Keratinocyte (primary cell): ENCODE results near the gene SLIT3. TPM values are rescaled to one million over a fixed set of nuclear protein-coding genes. Genes with fewer than 3 reads are reported as not detected.

ENCODE experiments used
- DNase-seq: peaks from one replicate; pipeline ENCODE4 v3.0.0-alpha.2; 2011; ENCODE audit warnings: low read depth, missing footprints, low spot score
- FAIRE-seq: peaks from 2 replicates; lab custom pipeline; 2011; peaks lifted over from hg19 to GRCh38; lab: Jason Lieb, UNC
- H2AFZ ChIP-seq: 2 replicates; pipeline ENCODE4 v1.6.0; 2012; ENCODE audit warnings: low read length, control low read depth, inconsistent platforms; ENCODE audit not compliant: control insufficient read depth
- H3K27ac ChIP-seq: 2 replicates; pipeline ENCODE4 v1.5.1; 2011; ENCODE audit warnings: low read length; ENCODE audit not compliant: control insufficient read depth, insufficient read depth
- H3K27me3 ChIP-seq: 3 replicates; pipeline ENCODE4 v1.6.0; 2011; ENCODE audit warnings: low read length; ENCODE audit not compliant: control insufficient read depth, insufficient read depth; ENCODE audit errors: extremely low read depth
- H3K36me3 ChIP-seq, 2 experiments: 2 replicates in 1 of 2; 3 replicates in 1 of 2; pipeline ENCODE4 v1.5.1; 2011; ENCODE audit warnings: low read length in 2 of 2, mild to moderate bottlenecking in 1 of 2; ENCODE audit not compliant: control insufficient read depth in 2 of 2, insufficient read depth in 2 of 2; ENCODE audit errors: extremely low read depth in 1 of 2
- H3K4me1 ChIP-seq: 3 replicates; pipeline ENCODE4 v1.5.1; 2011; ENCODE audit warnings: low read length; ENCODE audit not compliant: control insufficient read depth, insufficient read depth; ENCODE audit errors: extremely low read depth
- H3K4me2 ChIP-seq: 3 replicates; pipeline ENCODE4 v1.6.0; 2011; ENCODE audit warnings: low read depth, low read length; ENCODE audit not compliant: control insufficient read depth, insufficient read depth; ENCODE audit errors: extremely low read depth
- H3K4me3 ChIP-seq, 3 experiments: fragments of 200-600 bp in 1 of 3; sonication (generic) in 1 of 3; 2 replicates in 2 of 3; 3 replicates in 1 of 3; pipeline ENCODE4 v1.5.1; 2011 to 2016; ENCODE audit warnings: low read length in 3 of 3, mild to moderate bottlenecking in 3 of 3, control low read depth in 2 of 3, inconsistent platforms in 1 of 3, low read depth in 1 of 3, mixed read lengths in 1 of 3, mixed run types in 1 of 3, moderate library complexity in 1 of 3; ENCODE audit not compliant: control insufficient read depth in 2 of 3, insufficient read depth in 2 of 3; ENCODE audit errors: extremely low read depth in 1 of 3
- H3K79me2 ChIP-seq: 2 replicates; pipeline ENCODE4 v1.6.0; 2012; ENCODE audit warnings: low read length; ENCODE audit not compliant: control insufficient read depth, insufficient read depth
- H3K9ac ChIP-seq: 3 replicates; pipeline ENCODE4 v1.6.0; 2011; ENCODE audit warnings: low read length; ENCODE audit not compliant: control insufficient read depth, insufficient read depth; ENCODE audit errors: extremely low read depth
- H3K9me1 ChIP-seq: 3 replicates; pipeline ENCODE4 v1.6.0; 2011; ENCODE audit warnings: low read length; ENCODE audit not compliant: control insufficient read depth, insufficient read depth; ENCODE audit errors: extremely low read depth
- H3K9me3 ChIP-seq: 2 replicates; pipeline ENCODE4 v1.5.1; 2012; ENCODE audit warnings: low read depth, low read length; ENCODE audit not compliant: control insufficient read depth
- H4K20me1 ChIP-seq: 3 replicates; pipeline ENCODE4 v1.6.0; 2011; ENCODE audit warnings: low read length; ENCODE audit not compliant: control insufficient read depth, insufficient read depth; ENCODE audit errors: extremely low read depth
- CTCF ChIP-seq, 3 experiments: IDR thresholded peaks in 1 of 3; conservative IDR thresholded peaks in 1 of 3; optimal IDR thresholded peaks in 1 of 3; 2 replicates in 2 of 3; 3 replicates in 1 of 3; pipeline versions ENCODE3 to v1.5.1; 2011; ENCODE audit warnings: low read length in 3 of 3, mild to moderate bottlenecking in 3 of 3, moderate library complexity in 2 of 3, control low read depth in 1 of 3, inconsistent platforms in 1 of 3; ENCODE audit not compliant: insufficient read depth in 2 of 3; ENCODE audit errors: extremely low read depth in 1 of 3
- EZH2 ChIP-seq: IDR thresholded peaks from one replicate; pipeline ENCODE4 v1.6.1; 2012; ENCODE audit warnings: inconsistent platforms, mild to moderate bottlenecking, low read length, moderate library complexity
- dilution Hi-C: fragments of 300-500 bp; cut with MboI; formaldehyde crosslinking; loops from one replicate; pipeline ENCODE4 v1.7.0; 2020; ENCODE audit warnings: low sequenced_read_pairs; ENCODE audit not compliant: extremely low pct_ligation_motif_present
- polyA plus RNA-seq, 5 experiments: library from polyadenylated mRNA; depleted of rRNA in 3 of 5; stranded (reverse) in 3 of 5; stranded (forward) in 1 of 5; unstranded in 1 of 5; fragments of >200 nt; gene quantifications; 1 replicate in 1 of 5; 2 replicates in 3 of 5; 3 replicates in 1 of 5; pipeline versions ENCODE4 v1.2.1 to v1.2.3, GENCODE V29; 2011 to 2012; ENCODE audit warnings: missing spikeins in 2 of 5, low read depth in 1 of 5, low replicate concordance in 1 of 5

The SLIT3 gene
- polyA plus RNA-seq, 1 donor (not counting 4 experiments of a cell fraction or from before 2014, with no cell fraction given) = 2.4 TPM

GRCh38 chr5:169085212-169085611, 215.7 kb downstream of the SLIT3 start:
- Histone ChIP-seq H2AFZ (no peak overlapping the region), H3K9me3 (no peaks in the 10 kb centered on the region), H3K9ac (no peak overlapping the region), H3K4me3 (no peak overlapping the region), H3K79me2 (no peaks in the 10 kb centered on the region), H3K27ac (no peak overlapping the region), H3K27me3 (no peaks in the 10 kb centered on the region), H3K4me1 (peaks cover 5% of the 10 kb centered on the region), H3K4me2 (no peak overlapping the region), H3K36me3 (no peaks in the 10 kb centered on the region), H3K9me1 (no peaks in the 10 kb centered on the region), H4K20me1 (no peaks in the 10 kb centered on the region)
- DNase-seq = no peak
- TF ChIP-seq CTCF (optimal IDR thresholded peaks at IDR 0.05 in 1 of 3, IDR thresholded peaks at IDR 0.05 in 1 of 3, conservative IDR thresholded peaks at IDR 0.05 in 1 of 3; ENCODE audit: extremely low read depth in 1 of 3, insufficient read depth in 2 of 3, low read length in 3 of 3) (no peak), EZH2 (no peak)
- no peak for FAIRE-seq
- dilution Hi-C loops = no loop called here

- FAIRE-seq (no peak), DNase-seq (no peak)
- H2AFZ ChIP-seq = no peak overlapping the region
- H3K4me3 ChIP-seq = no peak overlapping the region
- H3K79me2 ChIP-seq = no peaks in the 10 kb centered on the region
- H3K4me2 ChIP-seq = no peak overlapping the region
- H3K9ac ChIP-seq = no peak overlapping the region
- H3K9me3 ChIP-seq = no peaks in the 10 kb centered on the region
- H3K4me1 ChIP-seq = peaks cover 7% of the 10 kb centered on the region
- no peaks in the 10 kb centered on the region for H3K9me1 ChIP-seq
- no peaks in the 10 kb centered on the region for H3K27me3 ChIP-seq
- H4K20me1 ChIP-seq = no peaks in the 10 kb centered on the region
- dilution Hi-C loops = no loop called here
- no peak overlapping the region for H3K27ac ChIP-seq
- H3K36me3 ChIP-seq = no peaks in the 10 kb centered on the region
- TF ChIP-seq CTCF (optimal IDR thresholded peaks at IDR 0.05 in 1 of 3, IDR thresholded peaks at IDR 0.05 in 1 of 3, conservative IDR thresholded peaks at IDR 0.05 in 1 of 3; ENCODE audit: extremely low read depth in 1 of 3, insufficient read depth in 2 of 3, low read length in 3 of 3) (no peak), EZH2 (no peak)
Measured at GRCh38 chr5:169084775-169085174, 216.2 kb downstream of the SLIT3 start.
